HCT116 (cell line): ENCODE measurements around the gene ZC3H12D.

Source experiments
- EZH2 ChIP-seq: fragments of 200-600 bp; sonication (generic); IDR thresholded peaks from 2 replicates; pipeline ENCODE4 v1.6.1; 2017; ENCODE audit warnings: antibody characterized with exemption, mixed run types
- POLR2A ChIP-seq: IDR thresholded peaks from 2 replicates; pipeline ENCODE4 v1.7.0; 2011; ENCODE audit warnings: borderline replicate concordance; ENCODE audit not compliant: insufficient read depth, insufficient read length; ENCODE audit errors: extremely low read depth
- POLR2AphosphoS5 ChIP-seq: IDR thresholded peaks from 2 replicates; pipeline ENCODE4 v1.6.1; 2011; ENCODE audit warnings: mild to moderate bottlenecking, low read depth, low read length, moderate library complexity
- RAD21 ChIP-seq: IDR thresholded peaks from 2 replicates; pipeline ENCODE4 v1.6.1; 2012; ENCODE audit warnings: low read depth, mild to moderate bottlenecking
- SP1 ChIP-seq: IDR thresholded peaks from 2 replicates; pipeline ENCODE4 v1.6.1; 2012; ENCODE audit warnings: low read depth
- ZNF274 ChIP-seq: fragments of 200-500 bp; sonication (Bioruptor generic); IDR thresholded peaks from 2 replicates; pipeline ENCODE4 v1.6.1; 2014; ENCODE audit warnings: mild to moderate bottlenecking, low read depth, low read length, inconsistent platforms
- TF ChIP-seq, protein P1 (sequence below), 3 experiments: fragments of 200-600 bp in 1 of 3; sonication (generic) in 1 of 3; IDR thresholded peaks in 2 of 3; conservative IDR thresholded peaks in 1 of 3; 2 replicates each; pipeline ENCODE4 v1.5.1; 2012 to 2017; ENCODE audit warnings: low read depth in 2 of 3, low read length in 2 of 3, antibody characterized with exemption in 1 of 3, borderline replicate concordance in 1 of 3, control low read depth in 1 of 3, mild to moderate bottlenecking in 1 of 3, mixed read lengths in 1 of 3, mixed run types in 1 of 3, moderate library complexity in 1 of 3; ENCODE audit not compliant: insufficient read depth in 1 of 3

DNA sequence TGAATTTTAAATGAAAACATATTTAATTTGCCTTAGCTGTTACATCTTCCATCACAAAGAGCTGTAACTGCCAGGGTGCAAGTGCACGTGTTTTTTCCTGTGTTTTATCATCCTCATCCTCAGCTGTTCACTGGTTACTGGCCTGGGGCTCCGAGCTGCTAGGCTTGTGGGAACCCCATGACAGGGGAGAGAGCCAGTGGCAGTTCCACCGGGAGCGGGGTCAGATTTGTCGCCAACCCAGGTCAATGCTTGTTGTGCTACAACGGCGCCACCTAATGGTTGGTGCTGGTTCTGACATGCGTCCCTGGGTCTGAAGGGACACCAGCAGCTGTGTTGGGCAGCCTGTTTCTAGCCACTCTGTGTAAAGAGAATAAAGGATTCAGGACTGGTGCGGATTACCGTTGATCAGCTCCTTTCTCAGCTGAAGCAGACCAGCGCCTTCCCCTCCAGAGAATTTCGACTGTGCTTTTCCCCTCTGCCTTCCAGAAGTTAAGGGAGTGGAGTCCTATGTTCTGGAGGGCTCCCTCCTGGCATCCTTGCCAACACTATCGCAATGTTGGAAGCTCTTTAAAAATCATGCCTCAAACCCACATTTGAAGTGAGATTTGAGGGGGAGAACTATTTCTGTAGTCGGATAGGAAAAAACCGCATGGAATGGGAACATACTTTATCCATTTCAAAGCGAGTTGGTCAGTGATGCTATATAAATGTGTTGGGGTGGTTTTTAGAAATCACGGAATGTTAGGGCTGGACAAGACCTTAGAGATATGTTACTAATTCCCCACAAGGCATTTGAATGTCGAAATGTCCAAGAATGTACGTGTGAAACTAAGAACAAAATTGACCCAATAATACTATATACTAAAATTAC, 52.7 kb downstream of the ZC3H12D start:
- TF ChIP-seq, protein P1, sequence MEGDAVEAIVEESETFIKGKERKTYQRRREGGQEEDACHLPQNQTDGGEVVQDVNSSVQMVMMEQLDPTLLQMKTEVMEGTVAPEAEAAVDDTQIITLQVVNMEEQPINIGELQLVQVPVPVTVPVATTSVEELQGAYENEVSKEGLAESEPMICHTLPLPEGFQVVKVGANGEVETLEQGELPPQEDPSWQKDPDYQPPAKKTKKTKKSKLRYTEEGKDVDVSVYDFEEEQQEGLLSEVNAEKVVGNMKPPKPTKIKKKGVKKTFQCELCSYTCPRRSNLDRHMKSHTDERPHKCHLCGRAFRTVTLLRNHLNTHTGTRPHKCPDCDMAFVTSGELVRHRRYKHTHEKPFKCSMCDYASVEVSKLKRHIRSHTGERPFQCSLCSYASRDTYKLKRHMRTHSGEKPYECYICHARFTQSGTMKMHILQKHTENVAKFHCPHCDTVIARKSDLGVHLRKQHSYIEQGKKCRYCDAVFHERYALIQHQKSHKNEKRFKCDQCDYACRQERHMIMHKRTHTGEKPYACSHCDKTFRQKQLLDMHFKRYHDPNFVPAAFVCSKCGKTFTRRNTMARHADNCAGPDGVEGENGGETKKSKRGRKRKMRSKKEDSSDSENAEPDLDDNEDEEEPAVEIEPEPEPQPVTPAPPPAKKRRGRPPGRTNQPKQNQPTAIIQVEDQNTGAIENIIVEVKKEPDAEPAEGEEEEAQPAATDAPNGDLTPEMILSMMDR (IDR thresholded peaks at IDR 0.05 in 2 of 3, conservative IDR thresholded peaks at IDR 0.05 in 1 of 3; ENCODE audit: borderline replicate concordance in 1 of 3, insufficient read depth in 1 of 3, low read depth in 2 of 3, low read length in 2 of 3): peak; percentile 85 to 95 (median 93)
- TF ChIP-seq POLR2A (no peak), EZH2 (no peak), ZNF274 (no peak), SP1 (no peak), POLR2AphosphoS5 (no peak), RAD21 (peak; percentile 100)
